ENCODE measurements around the gene LCK.

The LCK gene

DNA sequence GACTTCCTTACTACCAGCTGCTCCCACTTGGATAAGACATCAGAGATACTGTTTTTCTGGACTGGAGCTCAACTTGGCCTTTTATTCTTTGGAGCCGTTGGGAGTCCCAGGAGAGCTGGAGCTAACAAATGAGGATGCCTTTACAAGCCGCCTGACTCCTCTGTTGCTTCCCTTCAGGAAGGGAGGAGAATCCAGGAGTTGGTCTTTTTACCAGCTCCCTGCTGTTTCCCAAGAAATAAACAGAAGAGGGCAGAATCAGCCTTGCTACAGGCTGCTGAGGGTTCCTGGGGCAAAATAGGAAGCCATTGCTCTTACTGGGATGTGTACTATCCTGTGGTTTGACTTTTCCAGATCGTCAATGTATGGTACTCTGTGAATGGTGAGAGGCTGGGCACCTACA is 27.4 kb upstream of the LCK start:
- intact Hi-C loops (cut with micrococcal nuclease) = loop anchor here (2.0 kb wide), 1 partner anchor 17 kb away; no protein-coding TSS in a partner anchor
- peaks cover 35% of the 10 kb centered on the region for H3K4me1 Mint-ChIP-seq (ENCODE audit: low read depth)
- no peaks in the 10 kb centered on the region for H3K27me3 Mint-ChIP-seq
- H3K4me3 Mint-ChIP-seq = no peak overlapping the region
- H3K9me3 Mint-ChIP-seq = no peaks in the 10 kb centered on the region
- H3K27ac Mint-ChIP-seq = peak overlapping the region; percentile 95
- peaks cover 79% of the 10 kb centered on the region for H3K36me3 Mint-ChIP-seq (ENCODE audit: low read depth)

DNA sequence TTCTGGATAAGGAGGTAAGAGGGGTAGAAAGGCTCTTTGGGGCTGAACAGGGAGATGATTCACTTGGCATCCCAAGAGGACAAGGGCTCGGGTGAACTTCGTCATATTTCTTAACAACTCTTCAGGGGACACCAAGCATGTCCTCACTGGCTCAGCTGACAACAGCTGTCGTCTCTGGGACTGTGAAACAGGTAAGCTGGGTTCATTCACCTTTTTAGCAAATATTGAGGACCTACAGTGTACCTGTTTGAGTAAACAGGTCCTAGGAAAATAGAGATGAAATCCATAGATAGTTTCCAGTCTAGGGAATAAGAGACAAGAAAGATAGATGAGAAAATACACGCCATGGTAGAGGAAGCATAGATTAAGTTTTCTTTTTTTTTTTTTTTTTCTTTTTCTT is 26.8 kb upstream of the LCK start:
- Mint-ChIP-seq H3K27me3 (no peaks in the 10 kb centered on the region), H3K4me1 (ENCODE audit: low read depth) (peaks cover 35% of the 10 kb centered on the region), H3K27ac (peak overlapping the region; percentile 10), H3K9me3 (no peaks in the 10 kb centered on the region), H3K4me3 (no peak overlapping the region), H3K36me3 (ENCODE audit: low read depth) (peaks cover 79% of the 10 kb centered on the region)
- intact Hi-C loops (cut with micrococcal nuclease) = no loop called here

DNA sequence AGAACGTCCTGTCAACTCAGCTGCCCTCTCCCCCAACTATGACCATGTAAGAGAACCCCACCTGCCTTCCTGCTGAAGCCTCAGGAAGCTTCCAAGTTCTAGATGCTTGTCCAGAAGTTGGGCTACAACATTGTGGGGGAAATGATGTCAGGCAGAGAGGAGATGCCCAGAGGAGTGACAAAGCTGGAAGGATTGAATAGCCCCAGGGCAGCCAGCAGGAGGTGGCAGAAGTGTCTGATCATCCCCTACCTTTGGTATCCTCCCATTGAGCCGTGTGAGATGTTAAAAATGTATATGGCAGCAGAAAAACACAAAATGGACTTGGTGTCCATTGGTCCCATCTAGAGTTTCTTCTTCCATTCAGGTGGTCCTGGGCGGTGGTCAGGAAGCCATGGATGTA is 22.3 kb upstream of the LCK start:
- peaks cover 87% of the 10 kb centered on the region for H3K36me3 Mint-ChIP-seq (ENCODE audit: low read depth)
- H3K4me3 Mint-ChIP-seq = no peak overlapping the region
- H3K4me1 Mint-ChIP-seq (ENCODE audit: low read depth) = peaks cover 5% of the 10 kb centered on the region
- intact Hi-C loops (cut with micrococcal nuclease) = no loop called here
- no peaks in the 10 kb centered on the region for H3K27me3 Mint-ChIP-seq
- H3K9me3 Mint-ChIP-seq = no peaks in the 10 kb centered on the region
- H3K27ac Mint-ChIP-seq = no peak overlapping the region

GRCh38 chr1:32231843-32232432 is 19.1 kb upstream of the LCK start:
- H3K9me3 Mint-ChIP-seq = no peaks in the 10 kb centered on the region
- H3K4me3 Mint-ChIP-seq = no peak overlapping the region
- no peak overlapping the region for H3K27ac Mint-ChIP-seq
- H3K4me1 Mint-ChIP-seq (ENCODE audit: low read depth) = no peaks in the 10 kb centered on the region
- no peaks in the 10 kb centered on the region for H3K27me3 Mint-ChIP-seq
- H3K36me3 Mint-ChIP-seq (ENCODE audit: low read depth) = peaks cover 56% of the 10 kb centered on the region
- intact Hi-C loops (cut with micrococcal nuclease) = no loop called here

DNA sequence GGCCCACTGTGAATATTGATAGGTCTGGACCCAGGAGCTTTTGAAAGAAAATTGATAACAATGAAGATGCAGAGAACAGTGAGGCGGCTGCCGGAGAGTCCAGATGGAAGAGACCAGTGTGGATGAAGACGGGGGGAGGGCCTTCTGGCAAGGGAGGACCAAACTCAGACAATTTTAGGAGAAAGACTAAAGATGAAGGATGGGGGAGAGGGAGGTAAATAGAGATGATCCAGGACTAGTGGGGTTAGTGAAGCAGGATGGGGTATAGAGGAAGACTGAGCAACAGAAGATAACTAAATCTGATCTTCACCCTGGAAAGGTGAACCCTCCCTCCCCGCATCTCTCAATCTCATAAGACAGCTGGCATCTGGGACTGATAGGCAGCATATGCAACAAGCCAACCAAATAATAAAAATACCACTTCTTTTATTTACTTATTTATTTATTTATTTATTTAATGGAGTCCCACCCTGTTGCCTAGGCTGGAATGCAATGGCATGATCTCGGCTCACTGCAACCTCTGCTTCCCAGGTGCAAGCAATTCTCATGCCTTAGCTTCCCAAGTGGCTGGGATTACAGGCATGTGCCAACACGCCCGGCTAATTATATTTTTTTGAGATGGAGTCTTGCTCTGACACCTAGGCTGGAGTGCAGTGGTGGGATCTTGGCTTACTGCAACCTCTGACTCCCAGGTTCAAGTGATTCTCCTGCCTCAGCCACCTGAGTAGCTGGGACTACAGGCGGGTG is 18.3 kb upstream of the LCK start:
- intact Hi-C loops (cut with micrococcal nuclease) = no loop called here
- Mint-ChIP-seq H3K36me3 (ENCODE audit: low read depth) (peaks cover 48% of the 10 kb centered on the region), H3K9me3 (no peaks in the 10 kb centered on the region), H3K4me3 (no peak overlapping the region), H3K27me3 (no peaks in the 10 kb centered on the region), H3K27ac (no peak overlapping the region), H3K4me1 (ENCODE audit: low read depth) (no peaks in the 10 kb centered on the region)

- Mint-ChIP-seq H3K9me3 (no peaks in the 10 kb centered on the region), H3K4me1 (ENCODE audit: low read depth) (no peaks in the 10 kb centered on the region), H3K27ac (no peak overlapping the region), H3K27me3 (peaks cover 9% of the 10 kb centered on the region), H3K4me3 (no peak overlapping the region), H3K36me3 (ENCODE audit: low read depth) (peaks cover 28% of the 10 kb centered on the region)
- intact Hi-C loops (cut with micrococcal nuclease) = no loop called here
Observed at GRCh38 chr1:32234792-32235191, 16.3 kb upstream of the LCK start.

GRCh38 chr1:32239337-32239736 is 11.7 kb upstream of the LCK start:
- H3K9me3 Mint-ChIP-seq = no peaks in the 10 kb centered on the region
- H3K27me3 Mint-ChIP-seq = peaks cover 33% of the 10 kb centered on the region
- H3K36me3 Mint-ChIP-seq (ENCODE audit: low read depth) = no peaks in the 10 kb centered on the region
- peak overlapping the region; percentile 3 for H3K27ac Mint-ChIP-seq
- peaks cover 28% of the 10 kb centered on the region for H3K4me1 Mint-ChIP-seq (ENCODE audit: low read depth)
- H3K4me3 Mint-ChIP-seq = no peak overlapping the region
- intact Hi-C loops (cut with micrococcal nuclease) = no loop called here

GRCh38 chr1:32239790-32240139 is 11.3 kb upstream of the LCK start:
- no peaks in the 10 kb centered on the region for H3K36me3 Mint-ChIP-seq (ENCODE audit: low read depth)
- H3K27ac Mint-ChIP-seq = no peak overlapping the region
- H3K9me3 Mint-ChIP-seq = no peaks in the 10 kb centered on the region
- peaks cover 33% of the 10 kb centered on the region for H3K27me3 Mint-ChIP-seq
- peaks cover 28% of the 10 kb centered on the region for H3K4me1 Mint-ChIP-seq (ENCODE audit: low read depth)
- H3K4me3 Mint-ChIP-seq = peak overlapping the region; percentile 74
- intact Hi-C loops (cut with micrococcal nuclease) = loop anchor here (2.0 kb wide), 1 partner anchor 17 kb away; the partner anchor contains the start of genes EIF3I and TMEM234

DNA sequence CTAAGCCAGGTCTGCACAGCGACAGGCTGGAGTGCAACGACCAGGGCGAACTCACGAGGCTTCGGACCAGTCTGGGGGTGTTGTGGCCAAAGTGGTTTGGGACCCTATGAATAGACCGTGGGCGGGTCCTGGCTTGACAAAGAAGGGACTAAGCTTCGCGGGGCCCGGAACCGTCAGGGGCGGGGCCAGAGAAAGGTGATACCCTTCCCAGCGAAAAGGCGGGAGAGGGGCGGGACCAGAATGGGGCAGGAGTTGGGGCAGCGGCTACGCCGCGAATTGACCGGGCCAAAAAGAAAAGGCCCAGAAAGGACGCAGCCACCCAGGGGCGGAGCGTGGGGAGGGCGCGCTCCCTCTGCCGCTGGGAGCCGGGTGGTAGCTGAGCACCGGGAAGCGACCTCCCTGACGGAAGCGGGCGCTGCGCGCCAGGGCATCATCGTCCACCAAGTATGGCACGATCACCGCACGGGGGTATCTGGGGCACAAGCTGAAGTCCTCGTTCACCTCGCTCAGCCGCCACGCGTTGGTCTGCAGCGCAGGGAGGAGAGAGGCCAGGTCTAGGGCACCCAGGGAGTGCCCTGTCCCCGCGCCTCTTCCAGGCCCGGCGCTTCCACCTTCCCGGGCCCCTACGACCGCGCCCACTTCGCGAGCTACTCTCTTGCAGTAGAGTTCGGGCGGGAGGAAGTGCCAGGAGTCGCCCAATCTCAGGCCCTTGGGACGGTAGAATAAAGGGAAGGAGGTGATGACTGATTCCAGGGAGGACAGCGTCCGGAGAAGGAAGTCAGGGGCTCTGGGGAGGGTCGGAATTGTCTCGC is 10.7 kb upstream of the LCK start:
- intact Hi-C loops (cut with micrococcal nuclease) = loop anchor here (2.0 kb wide), 1 partner anchor 18 kb away; the partner anchor contains the start of genes EIF3I and TMEM234
- H3K4me1 Mint-ChIP-seq (ENCODE audit: low read depth) = peaks cover 28% of the 10 kb centered on the region
- H3K27me3 Mint-ChIP-seq = peaks cover 33% of the 10 kb centered on the region
- peak overlapping the region; percentile 74 for H3K4me3 Mint-ChIP-seq
- H3K36me3 Mint-ChIP-seq (ENCODE audit: low read depth) = no peaks in the 10 kb centered on the region
- peak overlapping the region; percentile 71 for H3K27ac Mint-ChIP-seq
- no peaks in the 10 kb centered on the region for H3K9me3 Mint-ChIP-seq

GRCh38 chr1:32241001-32241763 is 9.9 kb upstream of the LCK start:
- intact Hi-C loops (cut with micrococcal nuclease) = loop anchor here (2.0 kb wide), 1 partner anchor 18 kb away; the partner anchor contains the start of genes EIF3I and TMEM234
- H3K9me3 Mint-ChIP-seq = no peaks in the 10 kb centered on the region
- H3K27me3 Mint-ChIP-seq = peaks cover 33% of the 10 kb centered on the region
- H3K36me3 Mint-ChIP-seq (ENCODE audit: low read depth) = no peaks in the 10 kb centered on the region
- peaks cover 28% of the 10 kb centered on the region for H3K4me1 Mint-ChIP-seq (ENCODE audit: low read depth)
- H3K4me3 Mint-ChIP-seq = peak overlapping the region; percentile 74
- peak overlapping the region; percentile 71 for H3K27ac Mint-ChIP-seq

- no peak overlapping the region for H3K27ac Mint-ChIP-seq
- intact Hi-C loops (cut with micrococcal nuclease) = no loop called here
- H3K4me1 Mint-ChIP-seq (ENCODE audit: low read depth) = peaks cover 34% of the 10 kb centered on the region
Observed at GRCh38 chr1:32242341-32242851, 8.7 kb upstream of the LCK start.

DNA sequence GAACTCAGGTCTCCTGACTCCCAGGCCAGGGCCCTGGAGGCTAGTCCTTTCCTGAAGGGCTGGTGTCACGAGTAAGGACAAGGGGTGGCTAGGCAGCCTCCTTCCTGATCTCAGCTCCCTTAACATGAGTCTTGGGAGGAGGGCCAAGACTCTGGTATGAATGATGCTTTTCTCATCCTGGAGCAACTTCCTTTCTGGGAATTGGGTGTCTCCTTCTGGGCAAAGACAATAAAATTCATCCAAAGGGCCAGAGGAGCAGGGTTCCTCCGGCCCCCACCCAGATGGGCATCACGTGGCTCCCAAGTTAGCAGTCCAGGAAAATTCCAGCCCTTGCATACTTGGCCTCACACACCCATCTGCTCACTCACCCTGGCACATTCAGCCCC is 4.2 kb upstream of the LCK start, which contains the start of gene FAM167B:
TSS of gene FAM167B (plus strand) at position 335 of the 386 bp plus-strand sequence. CDS start 200 bp downstream, outside the sequence.
- Mint-ChIP-seq H3K4me3 (no peak within 1 kb of the TSS), H3K27ac (no peak within 1 kb of the TSS), H3K9me3 (no peaks in the 10 kb centered on the region), H3K4me1 (ENCODE audit: low read depth) (peaks cover 38% of the 10 kb centered on the region), H3K27me3 (peaks cover 44% of the 10 kb centered on the region), H3K36me3 (ENCODE audit: low read depth) (no peaks in the 10 kb centered on the region)
- intact Hi-C loops (cut with micrococcal nuclease) = no loop called here

More at GRCh38 chr1:32242341-32242851, 8.7 kb upstream of the LCK start:
- no peak overlapping the region for H3K4me3 Mint-ChIP-seq
- peaks cover 39% of the 10 kb centered on the region for H3K27me3 Mint-ChIP-seq
- no peaks in the 10 kb centered on the region for H3K36me3 Mint-ChIP-seq (ENCODE audit: low read depth)
- no peaks in the 10 kb centered on the region for H3K9me3 Mint-ChIP-seq

DNA sequence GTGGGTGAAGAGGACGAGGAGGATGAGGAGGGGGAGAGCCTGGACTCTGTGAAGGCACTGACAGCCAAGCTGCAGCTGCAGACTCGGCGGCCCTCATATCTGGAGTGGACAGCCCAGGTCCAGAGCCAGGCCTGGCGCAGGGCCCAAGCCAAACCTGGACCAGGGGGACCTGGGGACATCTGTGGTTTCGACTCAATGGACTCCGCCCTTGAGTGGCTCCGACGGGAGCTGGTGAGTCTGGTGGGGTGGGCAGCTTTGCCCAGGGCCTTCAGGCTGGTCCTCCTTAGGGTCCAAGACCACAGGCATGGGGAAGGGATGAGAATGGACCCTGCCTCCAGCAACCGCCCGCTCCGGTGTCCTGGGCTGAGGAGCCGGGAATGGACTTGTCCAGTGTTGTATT is 3.6 kb upstream of the LCK start:
- Mint-ChIP-seq H3K4me3 (no peak overlapping the region), H3K9me3 (no peaks in the 10 kb centered on the region), H3K4me1 (ENCODE audit: low read depth) (peaks cover 38% of the 10 kb centered on the region), H3K27me3 (peaks cover 44% of the 10 kb centered on the region), H3K27ac (no peak overlapping the region), H3K36me3 (ENCODE audit: low read depth) (no peaks in the 10 kb centered on the region)
- intact Hi-C loops (cut with micrococcal nuclease) = no loop called here

Measured in dendritic cell treated with granulocyte-macrophage colony-stimulating factor and Interleukin-4, amounts not matched to agents 40 ng/mL and 50 ng/mL, for 4 days (primary cell).